Liver (tissue), 3 donors: ENCODE measurements around the gene CTRB1.

ENCODE experiments used
- FOXA1 ChIP-seq: IDR thresholded peaks from 2 replicates; pipeline ENCODE4 v1.6.1; 2016; ENCODE audit warnings: antibody characterized with exemption
- GABPA ChIP-seq, 2 donors: IDR thresholded peaks in 1 of 2; conservative IDR thresholded peaks in 1 of 2; 2 replicates each; pipeline ENCODE4 v1.6.1; 2016; ENCODE audit warnings: antibody characterized with exemption in 2 of 2, mild to moderate bottlenecking in 1 of 2, moderate library complexity in 1 of 2
- HNF4G ChIP-seq: IDR thresholded peaks from 2 replicates; pipeline ENCODE4 v1.6.1; 2016; ENCODE audit warnings: antibody characterized with exemption
- JUND ChIP-seq, 2 donors: IDR thresholded peaks; 2 replicates each; pipeline ENCODE4 v1.6.1; 2016; ENCODE audit warnings: antibody characterized with exemption in 2 of 2
- MAX ChIP-seq: IDR thresholded peaks from 2 replicates; pipeline ENCODE4 v1.6.1; 2016; ENCODE audit warnings: antibody characterized with exemption
- NR2F2 ChIP-seq: IDR thresholded peaks from 2 replicates; pipeline ENCODE4 v1.6.1; 2016; ENCODE audit warnings: antibody characterized with exemption
- RAD21 ChIP-seq, 2 donors: IDR thresholded peaks; 2 replicates each; pipeline ENCODE4 v1.6.1; 2016; ENCODE audit warnings: antibody characterized with exemption in 2 of 2, mild to moderate bottlenecking in 2 of 2
- RXRA ChIP-seq, 2 donors: IDR thresholded peaks; 2 replicates each; pipeline ENCODE4 v1.6.1; 2017 to 2018; ENCODE audit warnings: antibody characterized with exemption in 2 of 2, mild to moderate bottlenecking in 1 of 2
- SP1 ChIP-seq: IDR thresholded peaks from 2 replicates; pipeline ENCODE4 v1.6.1; 2018; ENCODE audit warnings: antibody characterized with exemption, mild to moderate bottlenecking
- TAF1 ChIP-seq: conservative IDR thresholded peaks from 2 replicates; pipeline ENCODE4 v1.6.1; 2016; ENCODE audit warnings: antibody characterized with exemption, mild to moderate bottlenecking
- YY1 ChIP-seq: IDR thresholded peaks from 2 replicates; pipeline ENCODE4 v1.6.1; 2016; ENCODE audit warnings: antibody characterized with exemption, mild to moderate bottlenecking
- TF ChIP-seq, protein P1 (sequence below): fragments of 150-350 bp; IDR thresholded peaks from 2 replicates; pipeline ENCODE4 v1.5.1; 2017; ENCODE audit warnings: improper control_type of control experiment, low read depth, low read length; ENCODE audit not compliant: missing input control
- TF ChIP-seq, protein P2 (sequence below): IDR thresholded peaks from 2 replicates; pipeline ENCODE4 v1.6.1; 2016; ENCODE audit warnings: antibody characterized with exemption, mild to moderate bottlenecking
- TF ChIP-seq, protein P3 (sequence below): IDR thresholded peaks from 2 replicates; pipeline ENCODE4 v1.6.1; 2016; ENCODE audit warnings: antibody characterized with exemption
- donor health status: healthy.
- donor health status: healthy.

DNA sequence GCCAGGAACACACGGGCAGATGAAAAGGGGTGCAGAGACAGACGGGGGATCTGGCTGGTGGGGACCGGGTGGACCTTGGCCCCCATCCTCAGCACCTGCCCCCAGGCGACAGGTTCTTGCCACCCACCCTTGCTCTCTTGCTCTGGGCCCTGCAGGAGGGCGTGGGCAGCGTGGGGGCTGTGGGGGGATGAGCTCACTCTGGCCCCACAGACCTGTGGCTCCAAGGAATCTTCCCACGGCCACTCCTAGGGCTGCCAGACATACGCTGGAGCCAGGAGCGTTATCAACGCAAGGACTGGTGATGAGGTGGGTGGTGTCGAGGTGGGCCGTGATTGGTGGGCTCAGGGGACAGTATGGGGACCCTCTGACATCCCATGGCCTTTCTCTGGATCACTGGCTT lies 6.3 kb downstream of the CTRB1 start:
- TF ChIP-seq RAD21 (IDR thresholded peaks at IDR 0.05) (no peak), MAX (no peak), NR2F2 (no peak), FOXA1 (no peak), SP1 (no peak), TAF1 (no peak), HNF4G (no peak), YY1 (no peak), JUND (IDR thresholded peaks at IDR 0.05) (no peak), RXRA (IDR thresholded peaks at IDR 0.05) (no peak), GABPA (IDR thresholded peaks at IDR 0.05 in 1 of 2, conservative IDR thresholded peaks at IDR 0.05 in 1 of 2) (no peak)
- TF ChIP-seq, protein P1, sequence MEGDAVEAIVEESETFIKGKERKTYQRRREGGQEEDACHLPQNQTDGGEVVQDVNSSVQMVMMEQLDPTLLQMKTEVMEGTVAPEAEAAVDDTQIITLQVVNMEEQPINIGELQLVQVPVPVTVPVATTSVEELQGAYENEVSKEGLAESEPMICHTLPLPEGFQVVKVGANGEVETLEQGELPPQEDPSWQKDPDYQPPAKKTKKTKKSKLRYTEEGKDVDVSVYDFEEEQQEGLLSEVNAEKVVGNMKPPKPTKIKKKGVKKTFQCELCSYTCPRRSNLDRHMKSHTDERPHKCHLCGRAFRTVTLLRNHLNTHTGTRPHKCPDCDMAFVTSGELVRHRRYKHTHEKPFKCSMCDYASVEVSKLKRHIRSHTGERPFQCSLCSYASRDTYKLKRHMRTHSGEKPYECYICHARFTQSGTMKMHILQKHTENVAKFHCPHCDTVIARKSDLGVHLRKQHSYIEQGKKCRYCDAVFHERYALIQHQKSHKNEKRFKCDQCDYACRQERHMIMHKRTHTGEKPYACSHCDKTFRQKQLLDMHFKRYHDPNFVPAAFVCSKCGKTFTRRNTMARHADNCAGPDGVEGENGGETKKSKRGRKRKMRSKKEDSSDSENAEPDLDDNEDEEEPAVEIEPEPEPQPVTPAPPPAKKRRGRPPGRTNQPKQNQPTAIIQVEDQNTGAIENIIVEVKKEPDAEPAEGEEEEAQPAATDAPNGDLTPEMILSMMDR, result no peak
- TF ChIP-seq, protein P2, sequence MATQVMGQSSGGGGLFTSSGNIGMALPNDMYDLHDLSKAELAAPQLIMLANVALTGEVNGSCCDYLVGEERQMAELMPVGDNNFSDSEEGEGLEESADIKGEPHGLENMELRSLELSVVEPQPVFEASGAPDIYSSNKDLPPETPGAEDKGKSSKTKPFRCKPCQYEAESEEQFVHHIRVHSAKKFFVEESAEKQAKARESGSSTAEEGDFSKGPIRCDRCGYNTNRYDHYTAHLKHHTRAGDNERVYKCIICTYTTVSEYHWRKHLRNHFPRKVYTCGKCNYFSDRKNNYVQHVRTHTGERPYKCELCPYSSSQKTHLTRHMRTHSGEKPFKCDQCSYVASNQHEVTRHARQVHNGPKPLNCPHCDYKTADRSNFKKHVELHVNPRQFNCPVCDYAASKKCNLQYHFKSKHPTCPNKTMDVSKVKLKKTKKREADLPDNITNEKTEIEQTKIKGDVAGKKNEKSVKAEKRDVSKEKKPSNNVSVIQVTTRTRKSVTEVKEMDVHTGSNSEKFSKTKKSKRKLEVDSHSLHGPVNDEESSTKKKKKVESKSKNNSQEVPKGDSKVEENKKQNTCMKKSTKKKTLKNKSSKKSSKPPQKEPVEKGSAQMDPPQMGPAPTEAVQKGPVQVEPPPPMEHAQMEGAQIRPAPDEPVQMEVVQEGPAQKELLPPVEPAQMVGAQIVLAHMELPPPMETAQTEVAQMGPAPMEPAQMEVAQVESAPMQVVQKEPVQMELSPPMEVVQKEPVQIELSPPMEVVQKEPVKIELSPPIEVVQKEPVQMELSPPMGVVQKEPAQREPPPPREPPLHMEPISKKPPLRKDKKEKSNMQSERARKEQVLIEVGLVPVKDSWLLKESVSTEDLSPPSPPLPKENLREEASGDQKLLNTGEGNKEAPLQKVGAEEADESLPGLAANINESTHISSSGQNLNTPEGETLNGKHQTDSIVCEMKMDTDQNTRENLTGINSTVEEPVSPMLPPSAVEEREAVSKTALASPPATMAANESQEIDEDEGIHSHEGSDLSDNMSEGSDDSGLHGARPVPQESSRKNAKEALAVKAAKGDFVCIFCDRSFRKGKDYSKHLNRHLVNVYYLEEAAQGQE, result no peak
- TF ChIP-seq, protein P3, sequence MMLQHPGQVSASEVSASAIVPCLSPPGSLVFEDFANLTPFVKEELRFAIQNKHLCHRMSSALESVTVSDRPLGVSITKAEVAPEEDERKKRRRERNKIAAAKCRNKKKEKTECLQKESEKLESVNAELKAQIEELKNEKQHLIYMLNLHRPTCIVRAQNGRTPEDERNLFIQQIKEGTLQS, result no peak
